Skeletal muscle cell (primary cell): ENCODE data around the gene RFC2.
"Not testable (repeated sequence)": the region's sequence is repeated elsewhere in the genome, so short reads cannot be mapped to it uniquely, and the experiment has no call there.

Experiments used
- DNase-seq: peaks from one replicate; pipeline ENCODE4 v3.0.0-alpha.2; 2010; ENCODE audit warnings: low read depth
- H3K4me3 ChIP-seq: 2 replicates; pipeline ENCODE4 v1.5.1; 2011; ENCODE audit warnings: low read depth, mild to moderate bottlenecking, control low read depth, low read length, moderate library complexity

Gene RFC2

GRCh38 chr7:74284781-74285259, 30.6 kb upstream of the RFC2 start:
- no peak for DNase-seq
- H3K4me3 ChIP-seq, result no peak overlapping the region

GRCh38 chr7:74283858-74284447, 29.8 kb upstream of the RFC2 start:
- DNase-seq, result no peak
- no peak overlapping the region for H3K4me3 ChIP-seq

- DNase-seq, result no peak
- H3K4me3 ChIP-seq, result no peak overlapping the region
Observed at GRCh38 chr7:74282748-74283459, 28.7 kb upstream of the RFC2 start.

- no peak overlapping the region for H3K4me3 ChIP-seq
- no peak for DNase-seq
Observed at GRCh38 chr7:74280985-74281384, 26.8 kb upstream of the RFC2 start.

GRCh38 chr7:74277636-74278035, 23.4 kb upstream of the RFC2 start:
- DNase-seq, result no peak
- no peak overlapping the region for H3K4me3 ChIP-seq

GRCh38 chr7:74275401-74275881, 21.2 kb upstream of the RFC2 start:
- no peak overlapping the region for H3K4me3 ChIP-seq
- no peak for DNase-seq

GRCh38 chr7:74272305-74273038, 18.3 kb upstream of the RFC2 start:
- no peak overlapping the region for H3K4me3 ChIP-seq
- DNase-seq, result peak; percentile 90

GRCh38 chr7:74271742-74272141, 17.5 kb upstream of the RFC2 start:
- no peak overlapping the region for H3K4me3 ChIP-seq
- no peak for DNase-seq

GRCh38 chr7:74269757-74270277, 15.6 kb upstream of the RFC2 start:
- no peak for DNase-seq
- H3K4me3 ChIP-seq, result peak overlapping the region; percentile 38

- H3K4me3 ChIP-seq, result no peak overlapping the region
- no peak for DNase-seq
Observed at GRCh38 chr7:74267756-74268565, 13.8 kb upstream of the RFC2 start.

- H3K4me3 ChIP-seq, result no peak overlapping the region
- no peak for DNase-seq
Observed at GRCh38 chr7:74266191-74266963, 12.2 kb upstream of the RFC2 start.

GRCh38 chr7:74263399-74264120, 9.4 kb upstream of the RFC2 start:
- DNase-seq, result no peak

GRCh38 chr7:74262639-74263398, 8.6 kb upstream of the RFC2 start:
- H3K4me3 ChIP-seq, result no peak overlapping the region
- no peak for DNase-seq

More at GRCh38 chr7:74263399-74264120, 9.4 kb upstream of the RFC2 start:
- no peak overlapping the region for H3K4me3 ChIP-seq

GRCh38 chr7:74258639-74259038, 4.4 kb upstream of the RFC2 start:
- DNase-seq, result no peak
- H3K4me3 ChIP-seq, result no peak overlapping the region

- peak; percentile 97 for DNase-seq
Observed at GRCh38 chr7:74256491-74257408, 2.6 kb upstream of the RFC2 start.

GRCh38 chr7:74255461-74255860, 1.3 kb upstream of the RFC2 start:
- not testable (repeated sequence) for DNase-seq, H3K4me3 ChIP-seq

More at GRCh38 chr7:74256491-74257408, 2.6 kb upstream of the RFC2 start:
- no peak overlapping the region for H3K4me3 ChIP-seq
